ENCODE measurements around the gene MANEA. TPM values are rescaled to one million over a fixed set of nuclear protein-coding genes. Genes with fewer than 3 reads are reported as not detected.

The MANEA gene
- total and polyA plus RNA-seq, 2 of the 4 experiments (the other 2 are of a cell fraction) = 3.9 to 9.0 TPM

- no CpG with 5 or more reads among the region's 2 CpGs for WGBS, 2 experiments (ENCODE audit: extremely low coverage in 2 of 2, insufficient read length in 1 of 2)
- DNase-seq (no peak), ATAC-seq (ENCODE audit: low read depth) (no peak)
- in situ Hi-C loops (cut with MboI; ENCODE audit: low sequenced_read_pairs) = no loop called here
- no peak overlapping the region for H3K4ac ChIP-seq (ENCODE audit: low read depth, low read length)
- no peak overlapping the region for H3K18ac ChIP-seq (ENCODE audit: low read depth, low read length)
- H2BK20ac ChIP-seq (ENCODE audit: low read depth, low read length) = no peak overlapping the region
- H2AFZ ChIP-seq (replicated peaks; ENCODE audit: low read length, poor library complexity) = no peak overlapping the region
- H4K20me1 ChIP-seq (ENCODE audit: insufficient read depth, low read length) = no peaks in the 10 kb centered on the region
- POLR2A ChIA-PET (ENCODE audit: unreplicated experiment) = no interaction called here
- no peak overlapping the region for H4K8ac ChIP-seq (ENCODE audit: low read depth in 2 of 2, low read length in 2 of 2)
- H3K14ac ChIP-seq (replicated peaks; ENCODE audit: low read depth, low read length) = no peak overlapping the region
- BruUV-seq (replicated peaks) = no TSS peak
- no peak overlapping the region for H3K23ac ChIP-seq (ENCODE audit: low read depth, low read length)
- H3K36me3 ChIP-seq (ENCODE audit: control insufficient read depth, insufficient read depth, low read length) = no peaks in the 10 kb centered on the region
- H3K4me1 ChIP-seq (ENCODE audit: control insufficient read depth, insufficient read depth, low read length) = no peaks in the 10 kb centered on the region
- CTCF ChIA-PET = no interaction called here
- no peak overlapping the region for H2AK9ac ChIP-seq (replicated peaks; ENCODE audit: low read depth, low read length, poor library complexity)
- H3K27me3 ChIP-seq (ENCODE audit: control insufficient read depth, insufficient read depth, low read length) = no peaks in the 10 kb centered on the region
- no peak overlapping the region for H3K56ac ChIP-seq (ENCODE audit: extremely low read depth, insufficient read depth, low read length)
- H4K91ac ChIP-seq (ENCODE audit: insufficient read depth, low read depth, low read length) = no peak overlapping the region
- H3K27ac ChIP-seq (ENCODE audit: insufficient read depth, low read length) = no peak overlapping the region
- no peaks in the 10 kb centered on the region for H3K9me1 ChIP-seq (ENCODE audit: insufficient read depth, low read length)
- dilution Hi-C loops (cut with HindIII; ENCODE audit: low sequenced_read_pairs, unreplicated experiment) = no loop called here
- no peak overlapping the region for H2BK120ac ChIP-seq (ENCODE audit: low read depth, low read length)
- H2AK5ac ChIP-seq (ENCODE audit: low read depth, low read length) = no peak overlapping the region
- no peaks in the 10 kb centered on the region for H3K9me3 ChIP-seq (ENCODE audit: control insufficient read depth, insufficient read depth, low read length)
- no peak overlapping the region for H4K5ac ChIP-seq (ENCODE audit: low read depth, low read length)
- no peaks in the 10 kb centered on the region for H3K79me1 ChIP-seq (ENCODE audit: low read depth in 1 of 2, low read length in 2 of 2)
- H2BK5ac ChIP-seq (ENCODE audit: low read depth, low read length, poor library complexity, severe bottlenecking) = no peak overlapping the region
- H3K4me2 ChIP-seq (ENCODE audit: low read depth, low read length) = no peak overlapping the region
- intact Hi-C loops (cut with micrococcal nuclease) = no loop called here
- no peak overlapping the region for H2BK15ac ChIP-seq (ENCODE audit: low read depth, low read length)
- TF ChIP-seq BHLHE40 (IDR thresholded peaks at IDR 0.05; ENCODE audit: low read depth, low read length) (no peak), RCOR1 (IDR thresholded peaks at IDR 0.05; ENCODE audit: insufficient replicate concordance, low read length) (no peak), MXI1 (IDR thresholded peaks at IDR 0.05; ENCODE audit: borderline replicate concordance, low read depth, low read length) (no peak), FOS (IDR thresholded peaks at IDR 0.05; ENCODE audit: low read depth, low read length) (no peak), NFE2L2 (IDR thresholded peaks at IDR 0.05; ENCODE audit: low read depth, low read length) (no peak), MAZ (IDR thresholded peaks at IDR 0.05; ENCODE audit: borderline replicate concordance, low read depth, low read length) (no peak), RFX5 (IDR thresholded peaks at IDR 0.05; ENCODE audit: low read depth, low read length) (no peak), POLR2A (IDR thresholded peaks at IDR 0.05; ENCODE audit: low read depth, low read length) (no peak), MAFK (IDR thresholded peaks at IDR 0.05; ENCODE audit: low read depth, low read length) (no peak), CTCF (conservative IDR thresholded peaks at IDR 0.05; ENCODE audit: low read depth, low read length) (no peak), SMC3 (IDR thresholded peaks at IDR 0.05; ENCODE audit: low read depth, low read length) (no peak), RAD21 (IDR thresholded peaks at IDR 0.05; ENCODE audit: low read length) (no peak), CEBPB (IDR thresholded peaks at IDR 0.05; ENCODE audit: low read depth, low read length) (no peak), CHD1 (IDR thresholded peaks at IDR 0.05; ENCODE audit: low read depth, low read length) (no peak)
- TF ChIP-seq, protein P1, sequence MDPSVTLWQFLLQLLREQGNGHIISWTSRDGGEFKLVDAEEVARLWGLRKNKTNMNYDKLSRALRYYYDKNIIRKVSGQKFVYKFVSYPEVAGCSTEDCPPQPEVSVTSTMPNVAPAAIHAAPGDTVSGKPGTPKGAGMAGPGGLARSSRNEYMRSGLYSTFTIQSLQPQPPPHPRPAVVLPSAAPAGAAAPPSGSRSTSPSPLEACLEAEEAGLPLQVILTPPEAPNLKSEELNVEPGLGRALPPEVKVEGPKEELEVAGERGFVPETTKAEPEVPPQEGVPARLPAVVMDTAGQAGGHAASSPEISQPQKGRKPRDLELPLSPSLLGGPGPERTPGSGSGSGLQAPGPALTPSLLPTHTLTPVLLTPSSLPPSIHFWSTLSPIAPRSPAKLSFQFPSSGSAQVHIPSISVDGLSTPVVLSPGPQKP (IDR thresholded peaks at IDR 0.05; ENCODE audit: borderline replicate concordance, low read depth, low read length) = no peak
- TF ChIP-seq, protein P2, sequence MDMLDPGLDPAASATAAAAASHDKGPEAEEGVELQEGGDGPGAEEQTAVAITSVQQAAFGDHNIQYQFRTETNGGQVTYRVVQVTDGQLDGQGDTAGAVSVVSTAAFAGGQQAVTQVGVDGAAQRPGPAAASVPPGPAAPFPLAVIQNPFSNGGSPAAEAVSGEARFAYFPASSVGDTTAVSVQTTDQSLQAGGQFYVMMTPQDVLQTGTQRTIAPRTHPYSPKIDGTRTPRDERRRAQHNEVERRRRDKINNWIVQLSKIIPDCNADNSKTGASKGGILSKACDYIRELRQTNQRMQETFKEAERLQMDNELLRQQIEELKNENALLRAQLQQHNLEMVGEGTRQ (IDR thresholded peaks at IDR 0.05; ENCODE audit: low read depth, low read length) = no peak
- H3K4me3 ChIP-seq (ENCODE audit: insufficient read depth, low read depth, low read length) = no peak overlapping the region
- no peak overlapping the region for H3K9ac ChIP-seq (ENCODE audit: low read depth, low read length)
Measured at GRCh38 chr6:95648636-95649035, 71.3 kb downstream of the MANEA start.

All from IMR-90 (cell line).